NCI-H2107 (cell line): Measurements from ENCODE around the gene C13orf46.
"Not testable (repeated sequence)": the region's sequence is repeated elsewhere in the genome, so short reads cannot be mapped to it uniquely, and the experiment has no call there.

Experiments used
- DNase-seq: peaks from one replicate; lab custom pipeline; 2025; lab: John Stamatoyannopoulos, UW

The C13orf46 gene

GRCh38 chr13:113991676-113992179 lies 17.9 kb upstream of the C13orf46 start:
- DNase-seq: no peak

- DNase-seq: peak; percentile 76
Observed at GRCh38 chr13:113991191-113991669, 17.4 kb upstream of the C13orf46 start.

DNA sequence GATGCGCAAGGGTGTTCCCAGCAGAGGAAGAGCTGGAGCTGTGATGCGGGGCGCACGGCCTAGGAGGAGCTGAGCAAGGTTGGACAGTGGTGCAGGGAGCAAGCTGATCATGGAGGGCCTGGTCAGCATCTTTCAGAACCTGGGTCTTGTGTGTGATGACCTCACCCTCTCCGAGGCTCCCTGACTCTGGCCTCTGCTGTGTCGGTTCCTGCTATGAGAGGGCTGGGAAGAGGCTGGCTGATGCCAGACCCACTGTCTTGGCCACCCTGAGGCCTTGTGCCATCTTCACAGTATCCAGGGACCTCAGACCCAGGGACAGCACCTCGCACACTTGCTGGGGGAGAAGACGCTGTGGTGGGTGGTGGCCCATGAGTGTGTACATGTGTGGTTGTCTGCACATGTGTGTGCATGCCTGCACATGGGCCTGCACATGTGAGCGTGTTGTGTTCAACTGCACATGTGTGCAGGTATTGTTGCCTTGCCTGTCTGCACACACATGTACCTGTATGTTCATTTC lies 16.5 kb upstream of the C13orf46 start:
- no peak for DNase-seq

DNA sequence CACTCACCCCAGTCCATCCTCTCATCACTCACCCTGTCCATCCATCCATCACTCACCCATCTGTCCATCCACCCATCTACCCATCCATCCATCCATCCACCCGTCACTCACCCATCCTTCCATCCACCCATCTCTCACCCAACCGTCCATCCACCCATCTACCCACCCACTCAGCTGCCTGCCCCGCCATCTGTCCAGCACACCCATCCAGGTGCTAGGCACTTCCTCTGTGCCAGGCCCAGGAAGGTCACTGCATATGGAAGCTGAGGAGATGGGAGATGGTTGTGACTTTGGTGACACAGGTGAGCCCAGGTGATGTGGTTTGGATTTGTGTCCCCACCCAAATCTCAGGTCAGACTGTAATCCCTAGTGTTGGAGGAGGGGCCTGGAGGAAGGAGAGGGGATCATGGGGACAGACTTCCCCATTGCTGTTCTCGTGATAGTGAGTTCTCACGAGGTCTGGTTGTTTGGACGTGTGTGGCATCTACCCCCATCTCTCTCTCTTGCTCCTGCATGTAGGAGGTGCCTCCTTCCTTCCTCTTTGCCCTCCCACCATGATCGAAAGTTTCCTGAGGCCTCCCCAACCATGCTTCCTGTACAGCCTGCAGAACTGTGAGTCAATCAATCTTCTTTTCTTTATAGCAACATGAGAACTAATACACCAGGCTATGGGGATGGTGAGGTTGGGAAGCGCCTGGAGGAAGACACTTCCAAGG lies 15.9 kb upstream of the C13orf46 start:
- DNase-seq: no peak

DNA sequence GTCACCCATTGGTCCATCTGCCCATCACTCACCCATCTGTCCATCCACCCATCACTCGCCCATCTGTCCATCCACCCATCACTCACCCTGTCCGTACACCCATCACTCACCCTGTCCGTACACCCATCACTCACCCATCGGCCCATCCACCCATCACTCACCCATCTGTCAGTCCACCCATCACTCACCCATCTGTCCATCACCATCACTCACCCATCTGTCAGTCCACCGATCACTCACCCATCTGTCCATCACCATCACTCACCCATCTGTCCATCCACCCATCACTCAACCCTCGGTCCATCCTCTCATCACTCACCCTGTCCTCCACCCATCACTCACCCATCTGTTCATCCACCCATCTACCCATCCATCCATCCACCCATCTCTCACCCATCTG lies 15.0 kb upstream of the C13orf46 start:
- not testable (repeated sequence) for DNase-seq

DNA sequence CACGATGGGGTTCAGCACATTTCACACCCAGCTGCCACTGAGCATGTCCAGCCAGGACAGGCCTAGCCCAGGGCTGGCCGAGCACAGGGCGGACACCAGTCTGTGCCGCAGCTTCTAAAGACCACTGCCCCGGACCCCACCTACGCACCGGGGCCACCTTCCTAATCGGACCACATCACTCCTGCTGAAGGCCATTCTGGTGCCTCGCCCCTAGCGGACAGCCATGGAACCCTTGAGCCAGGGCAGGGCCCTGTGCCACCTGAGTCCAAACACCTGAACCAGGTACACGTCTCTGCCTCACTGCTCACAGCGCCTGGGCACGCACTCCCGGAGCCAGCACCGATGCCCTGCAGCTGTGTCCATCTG lies 8.4 kb upstream of the C13orf46 start:
- no peak for DNase-seq

- DNase-seq: no peak
Observed at GRCh38 chr13:113981611-113982295, 7.9 kb upstream of the C13orf46 start.

DNA sequence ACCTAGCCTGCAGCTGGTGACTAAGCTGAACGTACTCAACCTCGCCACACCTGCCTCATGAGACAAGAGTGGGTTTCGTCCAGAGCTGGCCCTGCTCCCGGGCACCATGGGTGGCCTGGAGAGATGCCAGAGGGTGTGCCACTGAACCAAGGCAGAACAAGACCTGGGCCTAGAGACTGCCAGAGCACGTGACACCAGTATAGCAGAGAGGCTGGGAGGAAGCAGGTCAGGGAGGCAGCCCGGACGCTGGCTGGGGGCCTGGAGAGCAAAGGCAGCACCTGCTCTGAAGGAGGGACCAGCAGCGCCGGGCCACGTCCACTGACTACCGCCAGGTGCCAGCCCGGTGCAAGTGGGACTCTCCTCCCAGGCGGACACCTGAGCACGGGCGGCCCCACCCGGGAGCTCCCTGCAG lies 7.3 kb upstream of the C13orf46 start:
- DNase-seq: peak; percentile 69

DNA sequence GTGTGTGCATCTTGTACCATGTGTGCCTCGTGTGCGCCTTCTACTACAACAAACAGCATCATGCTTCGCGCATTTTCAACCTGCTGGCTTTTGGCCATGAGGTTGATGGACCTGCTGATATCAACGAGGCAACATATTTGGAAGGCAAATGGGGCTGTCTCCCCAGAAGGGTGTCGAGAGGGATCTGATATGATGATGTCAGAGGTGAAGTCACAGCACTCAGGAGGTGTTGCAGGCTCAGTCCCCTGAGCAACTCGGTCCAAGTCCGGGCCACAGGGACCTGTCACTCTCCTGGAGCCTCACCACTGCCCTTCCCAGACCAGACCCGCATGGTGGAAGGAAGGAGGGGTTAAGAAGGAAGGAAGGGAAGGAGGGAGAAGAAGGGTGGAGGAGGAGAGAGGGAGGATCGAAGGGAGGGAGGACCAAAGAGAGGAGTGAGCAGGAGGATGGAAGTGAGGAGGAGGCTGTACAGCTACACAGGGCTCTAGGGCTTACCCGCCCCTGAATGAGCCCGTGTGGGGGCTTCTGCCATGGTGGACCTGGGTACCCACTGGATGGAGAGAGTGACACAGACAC lies 6.7 kb upstream of the C13orf46 start:
- no peak for DNase-seq

DNA sequence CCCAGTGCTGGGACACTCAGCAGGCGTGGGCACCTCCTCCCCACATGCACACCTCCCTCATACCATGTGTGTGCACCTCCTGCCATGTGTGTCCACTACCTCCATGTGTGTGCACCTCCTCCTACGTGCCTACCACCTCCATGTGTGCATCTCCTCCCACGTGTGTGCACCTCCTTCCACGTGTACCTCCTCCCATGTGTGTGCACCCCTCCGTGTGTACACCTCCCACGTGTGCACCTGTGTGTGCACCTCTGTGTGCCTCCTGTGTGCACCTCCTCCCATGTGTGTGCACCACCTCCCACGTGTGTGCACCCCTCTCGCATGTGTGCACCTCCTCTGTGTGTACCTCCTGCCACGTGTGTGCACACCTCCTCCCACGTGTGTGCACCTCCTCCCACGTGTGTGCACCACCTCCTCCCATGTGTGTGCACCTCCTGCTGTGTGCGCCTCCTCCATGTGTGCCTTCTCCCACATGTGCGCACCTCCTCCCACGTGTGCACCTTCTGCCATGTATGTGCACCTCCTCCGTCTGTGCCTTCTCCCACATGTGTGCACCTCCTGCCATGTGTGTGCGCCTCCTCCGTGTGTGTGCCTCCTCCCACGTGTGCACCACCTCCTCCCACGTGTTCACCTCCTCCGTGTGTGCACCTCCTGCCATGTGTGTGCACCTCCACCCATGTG lies 6.1 kb upstream of the C13orf46 start:
- DNase-seq: no peak

- DNase-seq: no peak
Observed at GRCh38 chr13:113978741-113979481, 5.0 kb upstream of the C13orf46 start.

DNA sequence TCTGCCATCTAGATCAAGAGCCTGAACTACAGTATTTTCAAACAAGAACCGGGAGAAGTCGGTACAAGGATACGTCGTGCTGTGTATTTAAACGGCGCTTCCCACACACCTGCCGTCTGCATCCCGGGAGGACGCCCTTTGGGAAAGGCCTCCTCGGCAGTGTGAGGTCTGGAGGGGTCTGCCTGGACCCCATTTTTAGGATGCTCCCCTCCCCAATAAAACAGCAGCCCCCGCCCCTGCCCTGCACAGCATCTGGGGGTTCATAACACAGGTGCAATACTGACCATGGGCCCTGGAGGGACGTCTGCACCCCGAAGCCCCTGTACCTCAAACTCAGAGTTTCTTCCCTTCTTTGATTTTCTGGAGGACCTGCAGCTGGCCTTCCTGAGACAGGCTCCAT lies 4.1 kb upstream of the C13orf46 start:
- no peak for DNase-seq

- DNase-seq: no peak
Observed at GRCh38 chr13:113976711-113977684, 3.1 kb upstream of the C13orf46 start.

GRCh38 chr13:113975416-113975815 lies 1.5 kb upstream of the C13orf46 start:
- no peak for DNase-seq

DNA sequence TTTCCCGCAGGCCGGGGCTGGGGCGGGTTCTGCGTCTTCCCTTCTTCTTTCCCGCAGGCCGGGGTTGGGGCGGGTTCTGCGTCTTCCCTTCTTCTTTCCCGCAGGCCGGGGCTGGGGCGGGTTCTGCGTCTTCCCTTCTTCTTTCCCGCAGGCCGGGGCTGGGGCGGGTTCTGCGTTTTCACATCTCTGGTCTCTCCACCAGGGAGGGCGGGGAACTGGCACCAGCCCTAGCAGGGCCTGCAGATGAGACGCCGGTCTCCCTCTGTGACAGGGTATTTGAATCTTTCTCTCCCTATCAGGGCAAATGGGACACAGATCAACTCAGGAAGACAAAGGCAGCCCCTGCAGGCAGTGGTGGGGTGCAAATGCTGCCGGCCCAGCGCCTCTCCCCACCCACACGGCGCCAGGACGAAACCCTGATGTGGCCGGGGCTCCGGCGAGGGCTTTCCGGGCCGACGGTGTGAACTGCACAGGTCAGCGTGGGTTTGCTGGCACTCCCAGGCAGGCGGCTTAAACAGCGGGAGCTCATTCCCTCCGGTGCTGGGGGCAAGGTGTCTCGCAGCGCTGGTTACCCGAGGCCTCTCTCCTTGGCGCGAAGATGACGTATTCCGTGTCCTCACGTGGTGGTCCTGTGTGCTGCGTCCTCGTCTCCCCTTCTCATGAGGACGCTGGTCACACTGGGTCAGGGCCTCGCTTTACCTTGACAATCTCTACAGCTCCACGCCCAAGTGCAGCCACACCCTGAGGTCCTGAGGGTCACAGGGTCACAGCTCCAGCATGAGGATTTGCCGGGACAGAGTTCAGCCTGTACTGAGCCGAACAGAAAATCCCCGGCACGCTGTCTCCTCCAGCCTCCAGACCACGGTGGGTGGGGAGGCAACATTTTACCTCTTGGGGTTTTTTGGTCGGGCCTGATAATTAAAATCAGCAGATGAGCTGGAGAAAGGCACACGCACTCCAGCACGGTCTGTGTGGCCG lies 717 bp upstream of the C13orf46 start:
- no peak for DNase-seq

DNA sequence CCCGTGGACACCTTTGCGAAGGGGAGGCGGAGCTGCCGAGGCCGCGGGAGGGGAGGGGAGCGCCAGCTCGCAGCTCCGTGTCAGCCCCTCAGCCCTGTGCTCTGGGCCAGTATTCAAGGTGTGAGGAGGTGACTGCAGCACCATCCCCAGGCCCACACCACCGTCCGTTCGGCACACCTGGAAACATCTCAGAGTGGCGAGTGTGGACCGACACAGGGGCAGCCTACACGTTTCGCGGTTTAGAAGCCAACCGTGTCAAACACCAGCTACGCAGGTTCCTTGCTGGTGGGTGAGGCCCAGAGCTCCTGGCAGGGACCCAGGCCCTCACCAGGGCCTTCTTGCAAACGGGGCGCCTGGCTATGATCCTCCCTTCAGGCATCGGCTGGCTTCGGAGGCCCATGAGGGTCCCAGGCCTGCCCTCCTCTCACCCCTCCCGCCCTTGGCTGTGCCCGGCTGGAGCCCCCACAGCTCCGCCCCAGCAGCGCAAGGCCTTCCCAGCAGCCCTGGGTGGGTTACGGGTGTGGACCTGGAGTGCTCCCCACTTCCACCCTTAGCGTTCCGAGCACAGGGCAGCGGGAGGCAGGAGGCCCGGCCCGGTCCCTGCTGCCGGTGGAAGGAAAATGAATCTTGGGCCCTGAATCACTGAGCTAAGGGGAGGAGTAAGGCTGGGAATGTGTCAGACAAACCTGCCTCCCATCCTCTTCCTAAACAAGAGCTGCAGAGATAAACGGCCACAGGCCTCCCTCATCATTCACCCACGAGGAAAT lies 1.2 kb downstream of the C13orf46 start:
- DNase-seq: no peak

DNA sequence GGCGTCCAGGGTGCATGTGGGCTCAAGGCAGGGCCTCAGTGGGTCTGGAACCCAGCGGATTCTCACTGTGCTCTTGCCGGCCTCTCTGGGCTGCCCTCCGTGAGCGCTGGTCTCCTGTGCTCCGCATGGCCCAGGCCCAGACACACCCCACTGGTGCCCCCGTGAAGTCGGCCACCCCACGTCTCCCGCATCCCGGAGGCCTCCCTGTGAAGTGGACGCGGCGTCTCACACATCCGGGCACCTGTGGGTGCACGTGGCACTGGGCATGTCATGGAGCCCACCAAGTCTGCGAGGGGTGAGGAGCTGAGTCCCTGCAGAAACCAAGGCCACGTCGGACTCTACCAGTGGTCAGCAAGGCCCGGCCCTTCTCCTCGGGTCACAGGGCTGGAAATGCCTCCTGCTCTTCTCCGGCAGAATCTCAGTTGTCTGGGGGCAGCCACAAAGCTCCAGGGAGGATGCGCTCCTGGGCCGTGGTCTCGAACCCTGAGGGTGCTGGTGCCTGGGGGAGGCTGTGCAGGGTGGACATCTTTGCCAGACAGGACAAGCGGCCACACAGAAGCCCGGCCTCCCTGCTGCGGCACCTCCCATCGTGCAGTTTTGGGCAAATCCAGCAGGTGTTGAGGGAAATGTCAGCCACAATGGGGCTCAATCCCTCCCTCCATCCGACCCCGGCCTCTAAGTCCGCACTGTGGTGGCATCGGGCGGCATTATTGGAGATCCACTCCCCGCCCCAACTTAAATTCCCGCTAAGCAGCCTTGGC lies 2.2 kb downstream of the C13orf46 start:
- DNase-seq: no peak
